H1 (cell line): ENCODE measurements around the gene CHCHD6. TPM values are rescaled to one million over a fixed set of nuclear protein-coding genes. Genes with fewer than 3 reads are reported as not detected.

ENCODE experiments used
- CTCF ChIA-PET: fragments of 300-600 bp; sonication (Branson Sonifier 250); formaldehyde crosslinking; loops from one replicate; lab custom pipeline; 2021; ENCODE audit not compliant: partially characterized antibody; lab: Charles Lee
- POLR2A ChIA-PET: fragments of 300-600 bp; sonication (Branson Sonifier 250); formaldehyde crosslinking; loops from one replicate; lab custom pipeline; 2021; ENCODE audit warnings: inconsistent platforms; ENCODE audit not compliant: partially characterized antibody; lab: Charles Lee
- DNase-seq, 2 experiments: peaks; one replicate each; pipeline versions ENCODE4 v3.0.0 to v3.0.0-alpha.2; 2010 to 2022; ENCODE audit warnings: low spot score in 2 of 2, low read depth in 1 of 2, mixed read lengths in 1 of 2
- FAIRE-seq: peaks from 2 replicates; lab custom pipeline; 2011; peaks lifted over from hg19 to GRCh38; lab: Jason Lieb, UNC
- H2AFZ ChIP-seq: 2 replicates; pipeline ENCODE4 v1.8.1; 2012; ENCODE audit warnings: low read length, inconsistent platforms
- H2AK5ac ChIP-seq: 2 replicates; pipeline ENCODE4 v1.6.1; 2013; ENCODE audit warnings: low read depth, low read length
- H2BK120ac ChIP-seq: replicated peaks from 2 replicates; pipeline ENCODE3; 2013; ENCODE audit warnings: low read depth, low read length, inconsistent platforms
- H2BK12ac ChIP-seq: 2 replicates; pipeline ENCODE4 v1.6.1; 2013; ENCODE audit warnings: low read depth, low read length
- H2BK15ac ChIP-seq: 2 replicates; pipeline ENCODE4 v1.6.1; 2013; ENCODE audit warnings: low read length
- H2BK20ac ChIP-seq: 2 replicates; pipeline ENCODE4 v1.6.1; 2013; ENCODE audit warnings: low read length
- H2BK5ac ChIP-seq: 2 replicates; pipeline ENCODE4 v1.6.1; 2013; ENCODE audit warnings: low read depth, low read length
- H3K14ac ChIP-seq: 2 replicates; pipeline ENCODE4 v1.6.1; 2013; ENCODE audit warnings: inconsistent platforms; ENCODE audit not compliant: insufficient read length
- H3K18ac ChIP-seq: 2 replicates; pipeline ENCODE4 v1.6.1; 2013; ENCODE audit warnings: low read length; ENCODE audit errors: extremely low read depth
- H3K23ac ChIP-seq: 2 replicates; pipeline ENCODE4 v1.6.1; 2013; ENCODE audit warnings: inconsistent platforms; ENCODE audit not compliant: insufficient read length
- H3K23me2 ChIP-seq: 2 replicates; pipeline ENCODE4 v1.6.1; 2013; ENCODE audit warnings: low read depth, low read length
- H3K27ac ChIP-seq: 2 replicates; pipeline ENCODE4 v1.6.1; 2011; ENCODE audit warnings: low read depth, low read length, inconsistent platforms
- H3K27me3 ChIP-seq, 4 experiments: replicated peaks in 1 of 4; 1 replicate in 1 of 4; 2 replicates in 3 of 4; pipeline versions ENCODE4 v1.6.1 to v1.8.1; 2011 to 2013; ENCODE audit warnings: low read length in 3 of 4, mild to moderate bottlenecking in 3 of 4, inconsistent platforms in 2 of 4, mixed read lengths in 2 of 4, moderate library complexity in 1 of 4; ENCODE audit not compliant: control insufficient read depth in 3 of 4, insufficient read depth in 3 of 4; ENCODE audit errors: extremely low read depth in 1 of 4
- H3K36me3 ChIP-seq, 4 experiments: 2 replicates each; pipeline versions ENCODE4 v1.6.1 to v1.8.1; 2011 to 2013; ENCODE audit warnings: mild to moderate bottlenecking in 4 of 4, low read length in 3 of 4, moderate library complexity in 2 of 4, control low read depth in 1 of 4, inconsistent platforms in 1 of 4; ENCODE audit not compliant: insufficient read depth in 4 of 4, control insufficient read depth in 2 of 4
- H3K4ac ChIP-seq: replicated peaks from 2 replicates; pipeline ENCODE3; 2013; ENCODE audit warnings: low read length, low read depth, mixed read lengths, inconsistent platforms; ENCODE audit not compliant: insufficient read length
- H3K4me1 ChIP-seq, 4 experiments: replicated peaks in 1 of 4; 1 replicate in 1 of 4; 2 replicates in 3 of 4; pipeline versions ENCODE4 v1.6.1 to v1.8.1; 2011 to 2013; ENCODE audit warnings: low read length in 3 of 4, inconsistent platforms in 2 of 4, mixed read lengths in 1 of 4; ENCODE audit not compliant: insufficient read depth in 4 of 4, control insufficient read depth in 3 of 4
- H3K4me2 ChIP-seq, 2 experiments: 2 replicates each; pipeline versions ENCODE4 v1.6.1 to v1.8.1; 2011 to 2013; ENCODE audit warnings: low read depth in 2 of 2, low read length in 2 of 2, control low read depth in 1 of 2, inconsistent platforms in 1 of 2, mild to moderate bottlenecking in 1 of 2; ENCODE audit not compliant: insufficient read depth in 1 of 2
- H3K4me3 ChIP-seq, 4 experiments: fragments of 200-600, 300-600 bp in 1 of 4; sonication (generic), shearing (Covaris generic), sonication (Bioruptor Twin) in 1 of 4; 2 replicates each; pipeline versions ENCODE4 v1.5.1 to v1.8.1; 2011 to 2016; ENCODE audit warnings: low read length in 4 of 4, low read depth in 3 of 4, control low read depth in 2 of 4, inconsistent platforms in 2 of 4, mild to moderate bottlenecking in 2 of 4, mixed read lengths in 1 of 4, moderate library complexity in 1 of 4; ENCODE audit not compliant: insufficient read depth in 2 of 4; ENCODE audit errors: extremely low read depth in 1 of 4
- H3K56ac ChIP-seq: replicated peaks from 2 replicates; pipeline ENCODE3; 2013; ENCODE audit warnings: low read depth, mild to moderate bottlenecking, mixed read lengths, low read length, inconsistent platforms; ENCODE audit not compliant: insufficient read length
- H3K79me1 ChIP-seq: 2 replicates; pipeline ENCODE4 v1.6.1; 2013; ENCODE audit warnings: low read depth, low read length, control low read depth
- H3K79me2 ChIP-seq, 2 experiments: 2 replicates each; pipeline versions ENCODE4 v1.6.1 to v1.8.1; 2012 to 2013; ENCODE audit warnings: low read length in 2 of 2, mild to moderate bottlenecking in 2 of 2, inconsistent platforms in 1 of 2; ENCODE audit not compliant: insufficient read depth in 2 of 2, control insufficient read depth in 1 of 2
- H3K9ac ChIP-seq, 4 experiments: replicated peaks in 1 of 4; 1 replicate in 1 of 4; 2 replicates in 3 of 4; pipeline versions ENCODE4 v1.6.1 to v1.8.1; 2011 to 2013; ENCODE audit warnings: low read depth in 3 of 4, low read length in 3 of 4, control low read depth in 2 of 4, mild to moderate bottlenecking in 2 of 4, moderate library complexity in 2 of 4, inconsistent platforms in 1 of 4; ENCODE audit errors: extremely low read depth in 1 of 4
- H3K9me3 ChIP-seq, 2 experiments: 2 replicates each; pipeline versions ENCODE4 v1.6.1 to v1.8.1; 2012 to 2013; ENCODE audit warnings: mild to moderate bottlenecking in 2 of 2, moderate library complexity in 2 of 2, control low read depth in 1 of 2, inconsistent platforms in 1 of 2, low read depth in 1 of 2, low read length in 1 of 2, mixed read lengths in 1 of 2; ENCODE audit not compliant: insufficient read depth in 2 of 2
- H4K20me1 ChIP-seq, 2 experiments: replicated peaks in 1 of 2; 2 replicates each; pipeline versions ENCODE3 to v1.8.1; 2011 to 2013; ENCODE audit warnings: inconsistent platforms in 2 of 2, low read length in 2 of 2, mild to moderate bottlenecking in 1 of 2; ENCODE audit not compliant: insufficient read depth in 2 of 2, control insufficient read depth in 1 of 2
- H4K5ac ChIP-seq: 2 replicates; pipeline ENCODE4 v1.6.1; 2013; ENCODE audit warnings: low read length, low read depth, mixed read lengths, inconsistent platforms; ENCODE audit not compliant: insufficient read length
- H4K8ac ChIP-seq: 2 replicates; pipeline ENCODE4 v1.8.0; 2013; ENCODE audit warnings: mild to moderate bottlenecking, moderate library complexity, low read length, inconsistent platforms; ENCODE audit not compliant: insufficient read depth; ENCODE audit errors: extremely low read depth
- H4K91ac ChIP-seq: replicated peaks from 2 replicates; pipeline ENCODE3; 2013; ENCODE audit warnings: low read length, mixed read lengths, inconsistent platforms; ENCODE audit not compliant: insufficient read length
- ASH2L ChIP-seq: fragments of 200-600, 300-600 bp; sonication (generic); IDR thresholded peaks from one replicate; pipeline ENCODE4 v1.7.1; 2017; ENCODE audit warnings: low read length
- CHD1 ChIP-seq: IDR thresholded peaks from 2 replicates; pipeline ENCODE4 v1.6.1; 2012; ENCODE audit warnings: low read depth, low read length, improper control_type of control experiment
- CTBP2 ChIP-seq: IDR thresholded peaks from 2 replicates; pipeline ENCODE4 v1.7.0; 2011; ENCODE audit warnings: borderline replicate concordance, mild to moderate bottlenecking, moderate library complexity, mixed read lengths, low read length; ENCODE audit not compliant: insufficient read depth, insufficient read length
- EZH2 ChIP-seq: fragments of 200-600 bp; sonication (generic); IDR thresholded peaks from 2 replicates; pipeline ENCODE4 v1.7.1; 2012; ENCODE audit warnings: low read depth, mild to moderate bottlenecking, moderate library complexity, low read length, inconsistent platforms; ENCODE audit not compliant: severe bottlenecking
- HDAC2 ChIP-seq, 2 experiments: fragments of 300-600 bp in 1 of 2; sonication (generic) in 1 of 2; IDR thresholded peaks; 2 replicates each; pipeline ENCODE4 v1.6.1; 2011 to 2012; ENCODE audit warnings: low read depth in 2 of 2, low read length in 2 of 2, mild to moderate bottlenecking in 2 of 2, moderate library complexity in 2 of 2, borderline replicate concordance in 1 of 2, inconsistent platforms in 1 of 2
- KDM1A ChIP-seq: fragments of 200-600, 300-600 bp; sonication (generic); IDR thresholded peaks from 2 replicates; pipeline ENCODE4 v1.7.1; 2016; ENCODE audit warnings: mild to moderate bottlenecking, low read length, borderline replicate concordance
- POLR2A ChIP-seq, 2 experiments: IDR thresholded peaks; 1 replicate in 1 of 2; 2 replicates in 1 of 2; pipeline ENCODE4 v1.6.1; 2011; ENCODE audit warnings: low read depth in 2 of 2, low read length in 2 of 2, mild to moderate bottlenecking in 2 of 2; ENCODE audit errors: control extremely low read depth in 1 of 2
- RFX5 ChIP-seq: IDR thresholded peaks from 2 replicates; pipeline ENCODE4 v1.6.1; 2011; ENCODE audit warnings: low read depth, low read length, improper control_type of control experiment, borderline replicate concordance
- RNF2 ChIP-seq: fragments of 200-900, 300-1000 bp; sonication (generic); IDR thresholded peaks from 2 replicates; pipeline ENCODE4 v1.7.1; 2016; ENCODE audit warnings: borderline replicate concordance, low read depth, mild to moderate bottlenecking, antibody characterized with exemption, low read length; ENCODE audit not compliant: poor library complexity, severe bottlenecking; ENCODE audit errors: missing control alignments
- SP1 ChIP-seq: IDR thresholded peaks from 2 replicates; pipeline ENCODE4 v1.6.1; 2011; ENCODE audit warnings: low read depth, low read length
- SRF ChIP-seq: IDR thresholded peaks from 2 replicates; pipeline ENCODE4 v1.6.1; 2011; ENCODE audit warnings: mild to moderate bottlenecking, low read depth, low read length, moderate library complexity
- YY1 ChIP-seq: IDR thresholded peaks from 2 replicates; pipeline ENCODE4 v1.6.1; 2011; ENCODE audit warnings: low read depth, mild to moderate bottlenecking, low read length
- WGBS, 2 experiments: shearing (Covaris generic) in 1 of 2; methylation state at CpG; one replicate each; pipeline versions ENCODE4 v1.1.6 to v1.1.7; 2013 to 2015; ENCODE audit warnings: low lambda C conversion rate in 2 of 2, mixed read lengths in 2 of 2, inconsistent platforms in 1 of 2, low coverage in 1 of 2, missing lambda C conversion rate in 1 of 2; ENCODE audit not compliant: insufficient replicate concordance in 2 of 2, insufficient coverage in 1 of 2, insufficient read length in 1 of 2; ENCODE audit errors: extremely low coverage in 1 of 2, missing lambda C conversion rate in 1 of 2; 5-methylcytosine and 5-hydroxymethylcytosine counted together
- polyA plus RNA-seq, 7 experiments: library from polyadenylated mRNA; depleted of rRNA in 3 of 7; stranded (reverse) in 5 of 7; unstranded in 2 of 7; fragments of >200 nt in 5 of 7; fragments of 200-250 nt in 2 of 7; gene quantifications; 1 replicate in 5 of 7; 2 replicates in 1 of 7; 4 replicates in 1 of 7; pipeline versions ENCODE4 v1.2.1 to v1.2.3, GENCODE V29; 2011 to 2013; ENCODE audit warnings: missing spikeins in 2 of 7, mixed read lengths in 2 of 7
- total RNA-seq: library from RNA; stranded (reverse); fragmentation: NEBNext Ultra II Directional; extraction: Animal tissue kit (Norgen Biotek cat#: 25700); gene quantifications from 2 replicates; pipeline ENCODE4 v1.2.1, GENCODE V29; 2021
- TF ChIP-seq, protein P1 (sequence below): IDR thresholded peaks from 2 replicates; pipeline ENCODE4 v1.6.1; 2011; ENCODE audit warnings: low read depth, mild to moderate bottlenecking, low read length; ENCODE audit not compliant: insufficient read depth

CHCHD6 gene
- total and polyA plus RNA-seq, 2 of the 8 experiments (the other 6 are each of a cell fraction or from before 2014, with no cell fraction given): 32.4 to 37.6 TPM

- no peak overlapping the region for H2AK5ac ChIP-seq
- ChIA-PET POLR2A (interaction anchor here (2.4 kb wide), 1 partner anchor 17 kb away, joined by 6 read pairs; no protein-coding TSS in a partner anchor), CTCF (interaction anchor here (1.0 to 1.5 kb wide), 5 partner anchors 11 to 130 kb away, joined by 3 to 8 read pairs (median 3); no protein-coding TSS in a partner anchor)
- no peak overlapping the region for H3K56ac ChIP-seq
- H2BK120ac ChIP-seq: no peak overlapping the region
- DNase-seq (no peak), FAIRE-seq (no peak)
- H3K4me2 ChIP-seq: no peak overlapping the region
- H2BK15ac ChIP-seq: no peak overlapping the region
- H3K4me3 ChIP-seq: no peak overlapping the region
- H3K36me3 ChIP-seq: peaks cover 0 to 5% (median 0%) of the 10 kb centered on the region in 4 experiments; a peak in 2 of 8 replicates
- no peak overlapping the region for H3K14ac ChIP-seq
- H4K20me1 ChIP-seq: peaks cover 0 to 2% of the 10 kb centered on the region in 2 experiments
- no peak overlapping the region for H3K9ac ChIP-seq
- no peak overlapping the region for H4K91ac ChIP-seq
- H3K27ac ChIP-seq: no peak overlapping the region
- no peak overlapping the region for H3K18ac ChIP-seq
- H2AFZ ChIP-seq: no peak overlapping the region
- no peak overlapping the region for H3K23ac ChIP-seq
- no peak overlapping the region for H3K4ac ChIP-seq
- H3K23me2 ChIP-seq: peaks cover 17% of the 10 kb centered on the region; the same call in 1 of the 2 replicates
- H2BK12ac ChIP-seq: peak overlapping the region; percentile 68; the same call in 1 of the 2 replicates
- 83% methylated on average over 1 of the region's 1 CpG; no CpG with 5 or more reads in 1 of the 2 experiments for WGBS, 2 experiments
- H4K5ac ChIP-seq: no peak overlapping the region
- H4K8ac ChIP-seq: no peak overlapping the region
- no peaks in the 10 kb centered on the region; the same call in 1 of the 2 replicates for H3K79me1 ChIP-seq
- no peaks in the 10 kb centered on the region for H3K79me2 ChIP-seq
- H2BK20ac ChIP-seq: no peak overlapping the region
- H3K4me1 ChIP-seq: peaks cover 0 to 3% (median 0%) of the 10 kb centered on the region in 4 experiments; a peak in 1 of 7 replicates
- H3K9me3 ChIP-seq: peaks cover 0 to 5% of the 10 kb centered on the region in 2 experiments; a peak in 2 of 4 replicates
- H3K27me3 ChIP-seq: no peaks in the 10 kb centered on the region
- H2BK5ac ChIP-seq: no peak overlapping the region
- TF ChIP-seq RNF2 (no peak), CHD1 (no peak), HDAC2 (IDR thresholded peaks at IDR 0.05; ENCODE audit: borderline replicate concordance in 1 of 2, low read depth in 2 of 2, low read length in 2 of 2) (no peak), POLR2A (IDR thresholded peaks at IDR 0.05; ENCODE audit: control extremely low read depth in 1 of 2, low read depth in 2 of 2, low read length in 2 of 2) (no peak), ASH2L (no peak), CTBP2 (no peak), SRF (no peak), EZH2 (no peak), SP1 (no peak), YY1 (no peak), KDM1A (no peak), RFX5 (no peak)
- TF ChIP-seq, protein P1, sequence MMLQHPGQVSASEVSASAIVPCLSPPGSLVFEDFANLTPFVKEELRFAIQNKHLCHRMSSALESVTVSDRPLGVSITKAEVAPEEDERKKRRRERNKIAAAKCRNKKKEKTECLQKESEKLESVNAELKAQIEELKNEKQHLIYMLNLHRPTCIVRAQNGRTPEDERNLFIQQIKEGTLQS: no peak
These were observed 163.8 kb downstream of the CHCHD6 start for GRCh38 chr3:126867863-126868200.
